Trophoblast cell (in vitro differentiated cells and primary cell): ENCODE measurements around the gene ANTXR1.
"Not testable (repeated sequence)": the region's sequence is repeated elsewhere in the genome, so short reads cannot be mapped to it uniquely, and the experiment has no call there.

Experiments
- DNase-seq, 2 donors: peaks; one replicate each; pipeline ENCODE4 v3.0.0-alpha.2; 2016
- H2AFZ ChIP-seq: 2 replicates; pipeline ENCODE4 v1.6.1; 2013; ENCODE audit warnings: low read length, moderate library complexity, mild to moderate bottlenecking; ENCODE audit not compliant: insufficient read depth, poor library complexity
- H2AK5ac ChIP-seq: 2 replicates; pipeline ENCODE4 v1.6.1; 2013; ENCODE audit warnings: mild to moderate bottlenecking, low read length
- H2BK120ac ChIP-seq: 2 replicates; pipeline ENCODE4 v1.6.1; 2013; ENCODE audit warnings: low read length, mild to moderate bottlenecking, moderate library complexity; ENCODE audit not compliant: insufficient read depth, poor library complexity
- H2BK12ac ChIP-seq: 2 replicates; pipeline ENCODE4 v1.6.1; 2013; ENCODE audit warnings: mild to moderate bottlenecking, low read length, moderate library complexity
- H2BK5ac ChIP-seq: 2 replicates; pipeline ENCODE4 v1.6.1; 2013; ENCODE audit warnings: low read length, low read depth, moderate library complexity, mild to moderate bottlenecking; ENCODE audit not compliant: poor library complexity
- H3K14ac ChIP-seq: 2 replicates; pipeline ENCODE4 v1.6.1; 2013; ENCODE audit warnings: mild to moderate bottlenecking, low read length
- H3K18ac ChIP-seq: 2 replicates; pipeline ENCODE4 v1.6.1; 2013; ENCODE audit warnings: mild to moderate bottlenecking, low read length
- H3K23ac ChIP-seq: 2 replicates; pipeline ENCODE4 v1.6.1; 2013; ENCODE audit warnings: low read length
- H3K27ac ChIP-seq: 2 replicates; pipeline ENCODE4 v1.5.1; 2013; ENCODE audit warnings: low read depth, mild to moderate bottlenecking, inconsistent platforms, low read length, moderate library complexity
- H3K27me3 ChIP-seq: 2 replicates; pipeline ENCODE4 v1.6.1; 2013; ENCODE audit warnings: inconsistent platforms, mild to moderate bottlenecking, low read length, moderate library complexity; ENCODE audit not compliant: insufficient read depth
- H3K36me3 ChIP-seq, 2 experiments: 1 replicate in 1 of 2; 2 replicates in 1 of 2; pipeline ENCODE4 v1.6.1; 2013; ENCODE audit warnings: low read length in 2 of 2, mild to moderate bottlenecking in 2 of 2, moderate library complexity in 1 of 2; ENCODE audit not compliant: insufficient read depth in 2 of 2, control insufficient read depth in 1 of 2
- H3K4ac ChIP-seq: 2 replicates; pipeline ENCODE4 v1.6.1; 2013; ENCODE audit warnings: low read depth, mild to moderate bottlenecking, low read length, moderate library complexity
- H3K4me1 ChIP-seq, 2 experiments: 1 replicate in 1 of 2; 2 replicates in 1 of 2; pipeline ENCODE4 v1.6.1; 2013; ENCODE audit warnings: low read length in 2 of 2, mild to moderate bottlenecking in 2 of 2, moderate library complexity in 1 of 2; ENCODE audit not compliant: insufficient read depth in 2 of 2, control insufficient read depth in 1 of 2
- H3K4me2 ChIP-seq: 2 replicates; pipeline ENCODE4 v1.6.1; 2013; ENCODE audit warnings: inconsistent platforms, mild to moderate bottlenecking, low read length, moderate library complexity
- H3K4me3 ChIP-seq: 2 replicates; pipeline ENCODE4 v1.5.1; 2013; ENCODE audit warnings: mild to moderate bottlenecking, low read depth, low read length, inconsistent platforms
- H3K79me1 ChIP-seq: one replicate; pipeline ENCODE4 v1.6.1; 2013; ENCODE audit warnings: low read length
- H3K79me2 ChIP-seq: 2 replicates; pipeline ENCODE4 v1.6.1; 2013; ENCODE audit warnings: low read length, mild to moderate bottlenecking; ENCODE audit not compliant: control insufficient read depth, insufficient read depth, poor library complexity
- H3K9ac ChIP-seq: 2 replicates; pipeline ENCODE4 v1.6.1; 2013; ENCODE audit warnings: mild to moderate bottlenecking, low read length
- H3K9me3 ChIP-seq: 2 replicates; pipeline ENCODE4 v1.6.1; 2013; ENCODE audit warnings: low read depth, mild to moderate bottlenecking, control low read depth, inconsistent platforms, low read length; ENCODE audit not compliant: insufficient read depth
- H4K12ac ChIP-seq: 2 replicates; pipeline ENCODE4 v1.6.1; 2013; ENCODE audit warnings: low read depth, mild to moderate bottlenecking, low read length, moderate library complexity
- H4K8ac ChIP-seq: 2 replicates; pipeline ENCODE4 v1.6.1; 2013; ENCODE audit warnings: low read depth, mild to moderate bottlenecking, low read length, moderate library complexity
- H4K91ac ChIP-seq: one replicate; pipeline ENCODE4 v1.6.1; 2013; ENCODE audit warnings: low read depth, mild to moderate bottlenecking, low read length, moderate library complexity
- WGBS: extraction: QIAGEN DNeasy Blood & Tissue Kit; methylation state at CpG from one replicate; pipeline ENCODE4 v1.1.7; 2013; ENCODE audit warnings: missing lambda C conversion rate; ENCODE audit not compliant: insufficient read length, insufficient coverage; ENCODE audit errors: extremely low coverage; 5-methylcytosine and 5-hydroxymethylcytosine counted together

Gene ANTXR1

GRCh38 chr2:69231612-69232277, 218.8 kb downstream of the ANTXR1 start:
- Histone ChIP-seq H3K79me1 (no peaks in the 10 kb centered on the region), H3K27ac (no peak overlapping the region), H3K18ac (no peak overlapping the region), H3K27me3 (no peaks in the 10 kb centered on the region), H3K9ac (no peak overlapping the region), H3K4me3 (no peak overlapping the region), H2BK12ac (no peak overlapping the region), H3K79me2 (no peaks in the 10 kb centered on the region), H3K4me2 (no peak overlapping the region), H4K91ac (no peak overlapping the region), H3K4ac (no peak overlapping the region), H2AK5ac (no peak overlapping the region), H3K4me1 (no peaks in the 10 kb centered on the region), H3K9me3 (no peaks in the 10 kb centered on the region), H2AFZ (no peak overlapping the region), H2BK5ac (no peak overlapping the region), H2BK120ac (no peak overlapping the region), H3K36me3 (peaks cover 0 to 2% of the 10 kb centered on the region in 2 experiments), H4K8ac (no peak overlapping the region), H3K14ac (no peak overlapping the region), H3K23ac (no peak overlapping the region), H4K12ac (no peak overlapping the region)
- no CpG with 5 or more reads among the region's 6 CpGs for WGBS
- DNase-seq: no peak

GRCh38 chr2:69235835-69236234, 222.9 kb downstream of the ANTXR1 start:
- not testable (repeated sequence) for H3K79me1 ChIP-seq, H3K23ac ChIP-seq, H3K14ac ChIP-seq, H3K27me3 ChIP-seq, H3K79me2 ChIP-seq, H3K18ac ChIP-seq, H3K4me2 ChIP-seq, H3K4me1 ChIP-seq, H3K4ac ChIP-seq, H2BK5ac ChIP-seq, H2BK120ac ChIP-seq, H2AK5ac ChIP-seq, H3K36me3 ChIP-seq, H4K91ac ChIP-seq, H3K9me3 ChIP-seq, H4K8ac ChIP-seq, H2BK12ac ChIP-seq, H2AFZ ChIP-seq, H3K4me3 ChIP-seq, DNase-seq, H3K27ac ChIP-seq, H4K12ac ChIP-seq, H3K9ac ChIP-seq
- no CpG with 5 or more reads among the region's 4 CpGs for WGBS

GRCh38 chr2:69237070-69237670, 224.2 kb downstream of the ANTXR1 start:
- no peak overlapping the region for H3K14ac ChIP-seq
- no peak overlapping the region for H4K12ac ChIP-seq
- no CpG with 5 or more reads among the region's 6 CpGs for WGBS
- no peak overlapping the region for H2BK12ac ChIP-seq
- no peaks in the 10 kb centered on the region for H3K36me3 ChIP-seq
- H3K4ac ChIP-seq: no peak overlapping the region
- no peak overlapping the region for H4K8ac ChIP-seq
- no peak overlapping the region for H3K23ac ChIP-seq
- H3K79me2 ChIP-seq: no peaks in the 10 kb centered on the region
- H3K4me2 ChIP-seq: no peak overlapping the region
- H2AK5ac ChIP-seq: no peak overlapping the region
- no peak overlapping the region for H3K9ac ChIP-seq
- H3K27ac ChIP-seq: no peak overlapping the region
- H2BK120ac ChIP-seq: no peak overlapping the region
- H3K4me3 ChIP-seq: no peak overlapping the region
- H2BK5ac ChIP-seq: no peak overlapping the region
- no peak overlapping the region for H2AFZ ChIP-seq
- H3K79me1 ChIP-seq: no peaks in the 10 kb centered on the region
- H3K27me3 ChIP-seq: no peaks in the 10 kb centered on the region
- no peak overlapping the region for H3K18ac ChIP-seq
- no peak for DNase-seq
- no peaks in the 10 kb centered on the region for H3K4me1 ChIP-seq
- no peak overlapping the region for H4K91ac ChIP-seq
- H3K9me3 ChIP-seq: no peaks in the 10 kb centered on the region

GRCh38 chr2:69238449-69239031, 225.6 kb downstream of the ANTXR1 start:
- Histone ChIP-seq H2BK12ac (no peak overlapping the region), H4K8ac (no peak overlapping the region), H2AK5ac (no peak overlapping the region), H2BK120ac (no peak overlapping the region), H3K4me3 (no peak overlapping the region), H3K4ac (no peak overlapping the region), H4K91ac (no peak overlapping the region), H3K27ac (no peak overlapping the region), H2BK5ac (no peak overlapping the region), H3K14ac (no peak overlapping the region), H3K27me3 (no peaks in the 10 kb centered on the region), H3K23ac (no peak overlapping the region), H3K18ac (no peak overlapping the region), H4K12ac (no peak overlapping the region), H3K79me1 (no peaks in the 10 kb centered on the region), H3K36me3 (no peaks in the 10 kb centered on the region), H3K79me2 (no peaks in the 10 kb centered on the region), H3K4me2 (no peak overlapping the region), H3K9me3 (no peaks in the 10 kb centered on the region), H2AFZ (no peak overlapping the region), H3K4me1 (no peaks in the 10 kb centered on the region), H3K9ac (no peak overlapping the region)
- DNase-seq: no peak
- no CpG with 5 or more reads among the region's 6 CpGs for WGBS
